PFSK-1 (cell line): Measurements from ENCODE around the gene CEP192.

Experiments
- FOXP2 ChIP-seq: optimal IDR thresholded peaks from 2 replicates; pipeline ENCODE3; 2011; ENCODE audit warnings: borderline replicate concordance, control low read depth, inconsistent platforms; ENCODE audit not compliant: insufficient read depth; ENCODE audit errors: extremely low read length, extremely low read depth
- POLR2AphosphoS5 ChIP-seq: IDR thresholded peaks from 2 replicates; pipeline ENCODE4 v1.6.1; 2012; ENCODE audit warnings: low read depth, mild to moderate bottlenecking, control low read depth, low read length, moderate library complexity
- REST ChIP-seq, 2 experiments: IDR thresholded peaks; 2 replicates each; pipeline versions ENCODE4 v1.6.1 to v1.8.0; 2011 to 2012; ENCODE audit warnings: low read depth in 2 of 2, low read length in 2 of 2, control low read depth in 1 of 2, inconsistent platforms in 1 of 2, mild to moderate bottlenecking in 1 of 2, moderate library complexity in 1 of 2; ENCODE audit not compliant: insufficient read depth in 1 of 2
- SIN3A ChIP-seq: IDR thresholded peaks from 2 replicates; pipeline ENCODE4 v1.6.1; 2012; ENCODE audit warnings: mild to moderate bottlenecking, low read length, moderate library complexity, borderline replicate concordance; ENCODE audit not compliant: insufficient read depth
- TAF1 ChIP-seq: IDR thresholded peaks from 2 replicates; pipeline ENCODE4 v1.6.1; 2012; ENCODE audit warnings: low read length, control low read depth, borderline replicate concordance; ENCODE audit not compliant: insufficient read depth

CEP192 gene

GRCh38 chr18:12946549-12947284 lies 44.4 kb upstream of the CEP192 start:
- TF ChIP-seq POLR2AphosphoS5 (no peak), TAF1 (no peak), FOXP2 (no peak), REST (IDR thresholded peaks at IDR 0.05; ENCODE audit: insufficient read depth in 1 of 2, low read depth in 2 of 2, low read length in 2 of 2) (no peak), SIN3A (no peak)

- peak; percentile 62; the same call in 1 of the 2 replicates for TF ChIP-seq POLR2AphosphoS5
- no peak for TF ChIP-seq TAF1
- TF ChIP-seq REST (IDR thresholded peaks at IDR 0.05; ENCODE audit: insufficient read depth in 1 of 2, low read depth in 2 of 2, low read length in 2 of 2), result no peak
- TF ChIP-seq SIN3A, result no peak
These were observed 43.7 kb upstream of the CEP192 start, which contains the start of gene SEH1L for GRCh38 chr18:12947285-12948049. Gene SEH1L, plus strand, starts transcription at chr18:12948011. Its CDS starts 111 bp downstream, at chr18:12948122.

GRCh38 chr18:12948050-12948804 lies 42.9 kb upstream of the CEP192 start:
- TF ChIP-seq FOXP2 (peak; percentile 69), POLR2AphosphoS5 (peak; percentile 88), TAF1 (peak; percentile 66; the same call in 1 of the 2 replicates), REST (IDR thresholded peaks at IDR 0.05; ENCODE audit: insufficient read depth in 1 of 2, low read depth in 2 of 2, low read length in 2 of 2) (peak in 1 of 2 experiments; percentile 64; a peak in 1 of 4 replicates), SIN3A (peak; percentile 70; the same call in 1 of the 2 replicates)

GRCh38 chr18:12958478-12958877 lies 32.7 kb upstream of the CEP192 start:
- TF ChIP-seq REST (IDR thresholded peaks at IDR 0.05; ENCODE audit: insufficient read depth in 1 of 2, low read depth in 2 of 2, low read length in 2 of 2), result no peak
- no peak for TF ChIP-seq FOXP2
- no peak for TF ChIP-seq TAF1
- no peak for TF ChIP-seq POLR2AphosphoS5
- TF ChIP-seq SIN3A, result no peak
